Fibroblast of upper back skin (primary cell): ENCODE data around the gene GRIK4.

ENCODE experiments used
- DNase-seq: peaks from one replicate; pipeline ENCODE4 v3.0.0-alpha.2; 2013

Gene GRIK4

DNA sequence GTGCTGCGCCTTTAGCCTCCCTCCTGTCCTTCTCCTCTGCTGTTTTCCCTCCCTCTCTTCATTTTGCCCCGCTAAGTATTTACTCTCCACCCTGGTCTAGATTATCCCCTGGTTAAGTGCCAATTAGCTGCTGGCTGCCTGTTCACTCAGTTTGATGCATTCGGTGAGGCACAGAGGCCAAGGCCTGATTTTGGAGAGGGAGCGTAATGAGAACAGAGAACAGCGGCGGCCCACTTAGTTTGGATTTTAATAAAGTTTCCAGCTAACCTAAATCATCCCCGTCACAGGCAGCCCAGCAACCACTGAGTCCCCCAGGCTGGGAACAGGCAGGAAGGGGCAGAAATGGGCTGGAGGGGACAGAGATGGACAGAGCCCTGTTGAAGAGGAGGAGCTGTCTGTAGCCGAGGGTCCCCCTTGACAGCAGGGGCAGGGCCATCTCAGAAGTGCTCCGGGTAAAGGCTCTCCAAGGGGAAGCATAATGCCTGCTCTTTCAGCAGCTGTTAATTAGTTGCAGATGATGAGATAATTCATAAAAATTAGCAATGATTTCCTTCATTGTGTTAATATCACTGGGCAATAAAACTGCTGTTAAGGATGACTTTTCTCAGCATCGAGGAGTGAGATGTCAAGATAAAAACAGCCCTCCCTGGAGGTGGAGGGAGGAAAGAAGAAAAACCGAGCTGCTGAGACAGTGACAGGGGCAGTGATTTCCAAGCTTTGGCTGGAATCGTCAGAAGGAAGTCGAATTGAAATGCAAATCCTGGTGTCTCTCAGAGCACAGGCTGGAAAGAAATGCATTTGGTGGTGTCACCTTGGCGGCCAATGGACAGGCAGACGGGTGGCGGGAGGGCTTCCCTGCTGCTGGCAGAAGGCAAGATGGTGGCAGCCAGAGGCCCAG is 170.1 kb downstream of the GRIK4 start:
- DNase-seq = no peak

DNA sequence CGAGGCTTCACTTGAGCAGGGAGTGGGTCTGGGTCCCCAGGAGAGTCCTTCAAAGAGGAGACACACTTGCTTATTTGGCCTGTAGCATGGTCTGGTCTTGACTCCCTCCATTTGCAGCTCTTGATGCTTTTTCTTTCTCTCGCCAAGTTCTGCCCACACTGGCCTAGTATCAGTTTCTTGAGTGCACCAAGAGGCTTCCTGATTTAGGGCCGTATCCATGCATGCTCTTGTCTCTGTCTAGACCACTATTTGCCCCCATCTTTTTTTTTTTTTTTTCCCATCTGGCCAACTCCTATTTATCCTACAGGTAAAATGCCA is 170.7 kb downstream of the GRIK4 start:
- no peak for DNase-seq

DNA sequence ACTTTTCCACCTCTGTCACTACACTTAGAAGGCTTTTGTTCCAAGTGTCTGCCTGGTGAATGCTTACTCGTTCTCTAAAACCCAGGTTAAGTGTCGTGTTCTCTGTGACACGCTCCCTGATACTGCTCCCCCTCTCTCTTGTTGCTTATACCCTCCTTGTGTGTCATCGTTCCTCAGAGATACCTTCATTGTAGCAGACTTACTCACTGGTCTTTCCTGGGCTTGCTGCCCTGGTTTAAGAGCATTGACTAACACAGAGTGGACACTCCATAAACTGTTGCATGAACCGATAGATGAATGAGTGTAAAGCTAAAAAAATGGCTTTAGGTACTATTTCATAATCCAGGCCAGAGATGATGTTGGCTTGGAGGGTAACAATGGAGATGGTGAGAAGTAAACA is 171.3 kb downstream of the GRIK4 start:
- DNase-seq = peak; percentile 71

DNA sequence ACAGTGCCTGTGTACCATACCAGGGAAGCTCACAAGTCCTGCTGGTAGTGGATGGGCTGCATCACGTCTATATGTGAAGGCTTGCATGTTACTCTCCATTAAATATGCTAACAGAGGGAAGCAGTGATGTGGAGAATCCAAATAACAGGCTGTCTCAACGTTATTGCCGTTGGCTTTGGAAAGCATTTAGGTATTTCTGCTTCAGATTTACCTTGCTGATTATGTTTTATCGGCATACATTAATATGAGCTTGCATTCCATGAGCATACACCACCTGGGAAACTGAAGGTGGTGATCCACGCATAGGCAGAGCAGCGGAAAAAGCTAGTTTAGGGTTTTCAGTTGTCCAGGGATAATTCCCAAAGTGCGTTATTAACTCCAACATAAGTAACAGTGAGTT is 175.0 kb downstream of the GRIK4 start:
- no peak for DNase-seq

- DNase-seq = peak; percentile 5
Observed at GRCh38 chr11:120688163-120688562, 176.6 kb downstream of the GRIK4 start.

DNA sequence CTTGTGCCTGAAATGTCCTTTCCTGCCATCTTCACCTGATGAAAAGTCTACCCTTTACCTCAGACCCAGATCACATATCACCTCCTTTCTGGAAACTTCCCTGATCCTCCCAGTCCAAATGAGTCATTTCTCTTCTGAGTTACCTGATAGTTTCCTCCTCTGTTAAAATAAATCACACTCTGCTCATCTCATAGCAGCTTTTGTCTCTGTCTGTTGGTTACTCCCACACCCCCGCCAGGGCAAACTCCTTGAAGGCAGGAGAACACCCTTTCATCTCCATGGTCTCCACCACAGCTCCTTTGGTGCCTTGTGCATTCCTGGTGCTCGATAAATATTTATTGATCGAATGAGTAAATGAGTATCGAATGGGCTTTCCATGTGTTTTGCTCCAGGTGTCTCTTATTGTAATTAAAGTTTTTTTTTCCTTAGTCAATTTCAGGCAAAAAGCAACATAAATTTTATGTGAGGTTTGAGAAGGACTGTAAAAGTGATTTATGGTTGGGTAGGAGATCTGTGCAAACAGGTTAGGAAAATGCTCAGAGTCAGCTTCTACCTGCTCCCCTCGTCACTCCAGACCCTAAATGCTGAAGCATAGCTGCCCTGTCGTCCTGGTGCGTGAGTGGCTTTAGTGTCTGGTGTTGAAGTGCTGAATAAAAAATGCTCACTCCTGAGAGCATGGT is 178.2 kb downstream of the GRIK4 start:
- no peak for DNase-seq

DNA sequence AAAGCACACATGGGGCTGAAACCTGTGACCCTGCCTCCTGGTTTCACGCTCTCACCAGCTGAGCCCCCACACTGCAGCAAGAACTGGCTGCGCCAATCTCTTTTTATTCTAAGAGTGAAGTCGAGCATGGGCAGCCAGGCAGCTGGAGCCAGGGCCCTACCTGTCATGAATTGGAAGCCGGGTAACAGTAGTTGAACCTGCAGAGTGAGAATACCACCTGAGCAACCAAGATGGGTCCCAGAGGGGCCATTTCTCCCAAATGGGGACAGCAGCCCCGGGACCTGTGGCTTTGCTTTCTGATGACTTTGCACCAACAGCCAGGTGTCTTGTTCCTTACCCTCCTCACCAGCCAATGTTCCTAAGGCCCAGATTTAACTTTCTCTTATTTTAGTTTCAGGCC is 178.9 kb downstream of the GRIK4 start:
- DNase-seq = no peak

- DNase-seq = no peak
Observed at GRCh38 chr11:120694726-120695125, 183.2 kb downstream of the GRIK4 start.

- no peak for DNase-seq
Observed at GRCh38 chr11:120695426-120695825, 183.9 kb downstream of the GRIK4 start.

DNA sequence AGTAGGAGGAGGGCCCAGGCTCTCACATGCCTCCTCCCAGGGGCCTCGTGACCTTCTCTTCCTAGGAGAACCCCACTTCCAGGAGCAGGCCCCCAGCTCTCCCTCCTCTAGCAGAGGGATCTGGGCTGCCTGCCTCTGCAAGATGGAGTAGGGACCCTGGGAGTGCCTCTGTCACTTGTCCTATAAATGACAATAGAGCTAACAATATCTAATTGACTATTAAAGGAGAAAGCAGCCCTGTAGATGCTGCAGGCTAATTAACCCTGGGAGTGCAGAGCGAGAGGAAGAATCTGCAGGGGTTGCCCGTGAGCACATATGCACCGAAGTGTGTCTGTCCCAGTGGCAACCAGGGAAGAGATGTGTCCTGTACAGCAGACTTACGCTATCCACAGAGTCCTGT is 184.4 kb downstream of the GRIK4 start:
- DNase-seq = no peak

DNA sequence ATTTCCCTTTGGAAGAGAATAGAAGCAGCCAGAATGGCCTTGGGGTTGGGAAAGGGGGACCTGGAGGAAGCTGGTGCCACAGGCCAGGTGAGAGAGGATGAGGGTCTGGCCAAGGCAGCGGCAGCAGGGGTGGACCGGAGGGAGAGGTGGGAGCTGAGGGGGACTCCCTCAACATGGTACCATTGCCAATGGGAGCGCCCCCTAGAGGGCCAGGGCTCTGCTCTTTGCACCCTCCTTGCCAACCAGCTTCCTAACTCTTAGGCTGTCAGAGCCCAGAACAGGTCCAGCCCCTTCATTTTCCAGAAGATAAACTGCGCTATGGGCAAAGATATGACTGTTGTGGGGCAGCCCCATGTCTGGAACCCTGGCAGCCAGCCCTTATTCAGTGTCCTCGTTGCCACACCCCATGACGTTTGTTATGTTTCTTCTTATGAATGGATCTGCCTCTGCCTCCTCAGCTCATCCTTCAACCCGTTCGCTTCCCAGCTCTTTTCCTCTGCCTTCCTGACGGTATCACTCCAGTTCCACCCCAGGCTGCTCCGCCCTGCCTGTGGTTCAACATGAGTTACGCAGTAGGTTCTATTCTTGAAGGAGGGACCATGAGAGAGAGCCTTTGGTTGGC is 185.2 kb downstream of the GRIK4 start:
- DNase-seq = no peak

DNA sequence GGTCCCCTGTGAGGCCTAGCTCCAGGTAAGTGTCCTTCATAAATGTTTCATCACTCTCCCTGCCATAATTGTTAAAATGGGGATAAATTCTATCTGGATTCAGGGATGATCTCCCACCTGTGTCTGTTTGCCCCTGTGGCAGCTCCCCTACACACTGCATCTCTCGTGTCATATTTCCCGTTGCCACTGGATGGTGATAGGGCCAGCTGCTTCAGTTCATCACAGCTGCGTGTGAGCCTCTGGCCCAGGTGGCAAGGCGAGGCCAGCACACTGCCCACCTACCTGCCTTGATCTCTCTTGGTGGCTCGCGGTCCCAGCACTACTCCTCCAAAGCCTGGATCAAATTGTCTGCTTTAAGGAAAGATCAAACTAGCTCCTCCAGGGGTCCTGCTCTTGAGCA is 187.4 kb downstream of the GRIK4 start:
- no peak for DNase-seq

GRCh38 chr11:120702656-120703055 is 191.1 kb downstream of the GRIK4 start:
- no peak for DNase-seq

DNA sequence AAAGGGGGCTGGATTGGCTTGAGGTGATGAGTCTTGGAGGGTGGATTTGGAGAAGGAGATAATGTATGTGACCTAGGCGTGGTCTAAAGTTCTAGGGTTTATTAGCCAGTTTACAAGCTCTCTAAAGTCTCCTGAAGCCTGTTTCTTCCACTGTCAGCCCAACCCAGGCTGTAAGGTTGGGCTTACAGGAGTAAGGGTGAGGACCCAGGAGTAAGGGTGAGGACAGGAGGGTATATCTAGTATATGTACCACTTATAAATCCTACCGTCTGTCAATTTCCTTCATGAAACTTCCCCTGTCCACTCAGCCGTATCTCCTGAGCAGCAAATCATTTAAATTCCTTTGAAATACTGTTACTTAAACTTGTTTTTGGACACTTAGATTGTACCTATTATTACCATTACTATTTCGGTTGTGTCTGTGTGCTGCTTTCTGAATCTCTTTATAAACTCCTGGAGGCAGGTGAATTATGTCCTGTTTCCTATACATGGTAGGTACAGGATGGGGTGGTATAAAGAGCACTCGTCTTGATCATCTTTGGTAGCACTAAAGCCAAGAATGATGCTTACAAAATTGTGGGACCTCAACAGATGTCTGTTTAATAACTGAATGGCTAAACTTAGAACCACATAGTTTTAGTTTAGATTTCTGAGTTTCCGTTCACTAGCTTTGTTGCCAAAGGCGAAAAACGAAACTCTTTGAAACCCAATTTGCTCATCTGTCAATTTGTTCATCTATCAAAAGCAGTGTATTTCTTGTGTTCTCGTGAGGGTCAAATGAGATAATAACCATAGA is 192.0 kb downstream of the GRIK4 start:
- no peak for DNase-seq

DNA sequence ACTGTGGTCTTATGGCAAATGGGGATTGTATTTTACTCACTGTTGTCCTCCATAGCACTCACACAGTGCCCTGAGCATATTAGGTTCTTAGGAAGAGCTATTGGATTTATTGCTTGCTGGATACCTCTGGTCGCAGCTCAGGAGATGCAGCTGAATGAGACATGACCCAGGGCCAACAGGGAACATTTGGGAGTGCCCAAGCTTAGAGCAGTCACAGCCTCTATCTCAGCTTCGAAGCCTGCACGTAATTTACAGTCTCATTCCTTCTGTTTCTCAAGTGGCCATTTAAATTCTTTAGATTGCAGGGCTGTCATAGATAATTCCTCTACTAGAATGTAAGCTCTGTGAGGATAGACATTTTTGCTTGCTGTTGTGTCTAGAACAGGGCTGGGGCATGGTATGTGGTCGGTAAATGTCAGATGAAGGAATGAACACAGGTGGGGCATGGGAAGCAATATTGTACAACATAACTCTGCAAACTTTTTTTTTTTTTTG is 192.8 kb downstream of the GRIK4 start:
- DNase-seq = no peak

DNA sequence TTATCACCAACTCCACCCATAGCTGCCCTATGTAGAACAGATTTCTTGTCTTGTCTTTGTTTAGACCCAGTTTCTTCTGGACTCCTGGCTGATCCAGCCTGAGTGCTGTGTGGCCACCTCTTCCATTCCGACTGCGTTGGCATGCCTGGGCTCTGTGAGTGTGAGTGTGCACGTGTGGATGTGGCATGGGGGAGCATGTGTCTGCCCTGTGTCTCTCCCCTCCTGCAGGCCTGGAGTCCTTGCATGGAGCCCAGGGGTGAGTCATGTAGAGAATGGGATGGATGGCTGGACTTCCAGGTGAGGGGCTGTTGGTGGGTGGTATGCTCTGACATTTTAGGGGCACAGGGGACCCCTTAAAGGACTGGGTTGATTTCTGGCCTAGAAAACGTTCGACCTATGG is 194.7 kb downstream of the GRIK4 start:
- DNase-seq = no peak

DNA sequence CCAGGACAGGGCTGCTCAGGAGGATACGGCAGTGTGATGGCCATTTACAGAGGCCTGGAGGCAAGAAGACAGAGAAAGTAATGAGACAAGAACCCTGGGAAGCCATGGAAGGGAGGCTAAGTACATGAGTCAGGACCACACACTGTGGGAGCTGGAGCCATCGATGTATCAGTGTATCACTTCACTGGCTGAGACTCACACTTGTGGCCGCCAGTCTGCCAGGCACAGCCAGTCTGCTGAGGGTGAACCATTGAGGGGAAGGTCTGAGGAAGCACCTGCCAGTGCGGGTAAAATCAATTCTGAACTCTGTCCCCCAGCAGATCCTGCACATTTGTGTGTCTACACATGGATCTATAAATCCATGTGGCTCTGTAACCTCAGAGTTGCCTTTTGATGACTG is 195.6 kb downstream of the GRIK4 start:
- no peak for DNase-seq

DNA sequence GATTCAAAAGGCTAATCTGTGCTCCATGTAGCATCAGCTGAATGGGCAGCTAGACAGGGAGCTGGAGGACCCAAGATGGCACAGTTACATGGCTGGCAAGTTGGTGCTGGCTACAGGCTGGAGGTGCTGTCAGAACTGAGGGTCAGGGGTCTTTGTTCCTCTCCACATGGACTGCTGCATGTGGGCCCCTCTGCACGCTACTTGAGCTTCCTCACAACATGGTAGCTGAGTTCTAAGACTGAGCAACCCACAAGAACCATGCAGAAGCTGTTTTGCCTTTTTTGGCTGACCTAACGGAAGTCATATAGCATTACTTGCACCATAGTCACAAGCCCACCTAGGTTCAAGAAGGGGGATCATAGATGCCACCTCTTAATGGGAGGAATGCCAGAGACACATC is 196.1 kb downstream of the GRIK4 start:
- no peak for DNase-seq

- DNase-seq = no peak
Observed at GRCh38 chr11:120708511-120709183, 197.1 kb downstream of the GRIK4 start.

GRCh38 chr11:120709808-120710207 is 198.3 kb downstream of the GRIK4 start:
- peak; percentile 11 for DNase-seq

GRCh38 chr11:120710354-120711131 is 199.0 kb downstream of the GRIK4 start:
- DNase-seq = peak; percentile 84

GRCh38 chr11:120712014-120712413 is 200.5 kb downstream of the GRIK4 start:
- DNase-seq = no peak
